A549 (cell line): ENCODE data around the gene UNC93A. TPM values are rescaled to one million over a fixed set of nuclear protein-coding genes. Genes with fewer than 3 reads are reported as not detected.
"Not testable (repeated sequence)": the region's sequence is repeated elsewhere in the genome, so short reads cannot be mapped to it uniquely, and the experiment has no call there.

Experiments used
- ATAC-seq, 2 experiments: fragments of 200-7000 bp in 1 of 2; fragments of >200 bp in 1 of 2; cut with Nextera tagmentation in 1 of 2; cut with Tn5 transposase in 1 of 2; 3 replicates each; pipeline versions ENCODE4 v1.8.0 to v1.9.1; 2018 to 2020; ENCODE audit warnings: mild to moderate bottlenecking in 1 of 2, moderate library complexity in 1 of 2
- CTCF ChIA-PET: fragments of 300-600 bp; sonication (Branson Sonifier 250); formaldehyde crosslinking; extraction: SDS; loops from one replicate; lab custom pipeline; 2021; ENCODE audit warnings: antibody characterized with exemption, inconsistent platforms; lab: Yijun Ruan, JAX
- POLR2A ChIA-PET: fragments of 350-600 bp; formaldehyde crosslinking; extraction: SDS; loops from one replicate; lab custom pipeline; 2021; ENCODE audit warnings: antibody characterized with exemption, inconsistent platforms; lab: Yijun Ruan, JAX
- DNase-seq, 2 experiments: peaks; one replicate each; pipeline versions ENCODE4 v3.0.0 to v3.0.0-alpha.2; 2011 to 2016; ENCODE audit warnings: low read depth in 1 of 2, low spot score in 1 of 2
- FAIRE-seq: peaks from 2 replicates; lab custom pipeline; 2011; peaks lifted over from hg19 to GRCh38; lab: Jason Lieb, UNC
- H3K27ac ChIP-seq, 2 experiments: fragments of >200 bp; sonication (Bioruptor Twin); formaldehyde crosslinking; 3 replicates each; pipeline ENCODE4 v1.5.1; 2016 to 2017
- H3K4me1 ChIP-seq: fragments of >200 bp; sonication (Bioruptor Twin); formaldehyde crosslinking; 3 replicates; pipeline ENCODE4 v1.6.1; 2016
- H3K4me2 ChIP-seq: fragments of >200 bp; sonication (Bioruptor Twin); formaldehyde crosslinking; 3 replicates; pipeline ENCODE4 v1.6.1; 2016
- H3K4me3 ChIP-seq: fragments of >200 bp; sonication (Bioruptor Twin); formaldehyde crosslinking; 3 replicates; pipeline ENCODE4 v1.5.1; 2016
- H3K9me3 ChIP-seq: fragments of >200 bp; sonication (Bioruptor Twin); formaldehyde crosslinking; 3 replicates; pipeline ENCODE4 v1.6.1; 2016
- BCL3 ChIP-seq: fragments of >200 bp; sonication (Bioruptor Twin); formaldehyde crosslinking; IDR thresholded peaks from 3 replicates; pipeline ENCODE4 v1.6.1; 2016
- BHLHE40 ChIP-seq: IDR thresholded peaks from 2 replicates; pipeline ENCODE4 v1.6.1; 2012; ENCODE audit warnings: low read depth, low read length, inconsistent platforms
- HEYL ChIP-seq: fragments of 250-450 bp; sonication (Bioruptor Pico); IDR thresholded peaks from 2 replicates; pipeline ENCODE4 v1.8.0; 2021; ENCODE audit warnings: mild to moderate bottlenecking, moderate library complexity
- HOXB5 ChIP-seq: fragments of 250-450 bp; sonication (Bioruptor Pico); IDR thresholded peaks from 2 replicates; pipeline ENCODE4 v1.5.0; 2020; ENCODE audit warnings: mild to moderate bottlenecking, moderate library complexity
- JUN ChIP-seq, 2 experiments: fragments of >200 bp; sonication (Bioruptor Twin); formaldehyde crosslinking; IDR thresholded peaks; 2 replicates in 1 of 2; 3 replicates in 1 of 2; pipeline ENCODE4 v1.6.1; 2016 to 2017
- KDM1A ChIP-seq: fragments of 200-600 bp; sonication (generic); IDR thresholded peaks from 2 replicates; pipeline ENCODE4 v1.6.1; 2016; ENCODE audit warnings: low read depth, mild to moderate bottlenecking
- MAZ ChIP-seq: fragments of 150-350 bp; IDR thresholded peaks from 2 replicates; pipeline ENCODE4 v1.6.1; 2014; ENCODE audit warnings: antibody characterized with exemption, low read depth, low read length, borderline replicate concordance
- TP53 ChIP-seq: fragments of 250-450 bp; sonication (Bioruptor Pico); IDR thresholded peaks from 2 replicates; pipeline ENCODE4 v1.5.0; 2021; ENCODE audit warnings: mild to moderate bottlenecking, moderate library complexity
- ZC3H11A ChIP-seq: fragments of 450-650 bp; IDR thresholded peaks from 2 replicates; pipeline ENCODE4 v1.6.1; 2014; ENCODE audit warnings: antibody characterized with exemption, mild to moderate bottlenecking
- ZNF302 ChIP-seq: fragments of 250-450 bp; sonication (Bioruptor Pico); IDR thresholded peaks from 2 replicates; pipeline ENCODE4 v1.9.0; 2021; ENCODE audit warnings: inconsistent platforms, mild to moderate bottlenecking, moderate library complexity
- WGBS: methylation state at CpG from one replicate; pipeline ENCODE4 v1.1.6; 2017; ENCODE audit errors: missing lambda C conversion rate; 5-methylcytosine and 5-hydroxymethylcytosine counted together
- polyA minus RNA-seq: library from RNA; depleted of rRNA, polyadenylated mRNA; stranded (reverse); fragments of >200 nt; gene quantifications from 2 replicates; pipeline ENCODE4 v1.2.3, GENCODE V29; 2011; rRNA and poly(A)+ RNA removed
- polyA plus RNA-seq, 4 experiments: library from polyadenylated mRNA; depleted of rRNA in 3 of 4; stranded (reverse); fragments of >200 nt; fragmentation: RNase III in 1 of 4; extraction: RNeasy Plus Mini Kit Qiagen cat#74134 plus additional on column Dnase treatment in 1 of 4; gene quantifications; 2 replicates in 3 of 4; 3 replicates in 1 of 4; pipeline ENCODE4 v1.2.3, GENCODE V29; 2011 to 2017
- TF ChIP-seq, protein P1 (sequence below): fragments of >200 bp; sonication (Bioruptor Twin); formaldehyde crosslinking; IDR thresholded peaks from 3 replicates; pipeline ENCODE4 v1.5.1; 2016
- TF ChIP-seq, protein P2 (sequence below): IDR thresholded peaks from 2 replicates; pipeline ENCODE4 v1.6.1; 2012
- TF ChIP-seq, protein P3 (sequence below): IDR thresholded peaks from 2 replicates; pipeline ENCODE4 v1.6.1; 2012

Gene UNC93A
- polyA plus RNA-seq (2011; rRNA removed) (not detected in 2 replicates), polyA plus RNA-seq (2017; fragmentation: RNase III; extraction: RNeasy Plus Mini Kit Qiagen cat#74134 plus additional on column Dnase treatment) (not detected in 3 replicates), polyA minus RNA-seq (not detected in 2 replicates)
- polyA plus RNA-seq (2012; cell fraction: cytosol; rRNA removed): not detected in 2 replicates
- not detected in 2 replicates for polyA plus RNA-seq (2012; cell fraction: nucleus; rRNA removed)

- no peak within 1 kb of the TSS for H3K4me3 ChIP-seq
- WGBS: 34% methylated on average over 7 of the region's 7 CpGs
- no peak within 1 kb of the TSS for H3K4me2 ChIP-seq
- H3K4me1 ChIP-seq: no peaks in the 10 kb centered on the region
- TF ChIP-seq MAZ (no peak), ZC3H11A (no peak), BCL3 (no peak), KDM1A (no peak), HOXB5 (CRISPR knock-in tag) (no peak), HEYL (CRISPR knock-in tag) (no peak), ZNF302 (no peak), JUN (IDR thresholded peaks at IDR 0.05) (no peak), TP53 (CRISPR knock-in tag) (no peak), BHLHE40 (no peak)
- TF ChIP-seq, protein P1, sequence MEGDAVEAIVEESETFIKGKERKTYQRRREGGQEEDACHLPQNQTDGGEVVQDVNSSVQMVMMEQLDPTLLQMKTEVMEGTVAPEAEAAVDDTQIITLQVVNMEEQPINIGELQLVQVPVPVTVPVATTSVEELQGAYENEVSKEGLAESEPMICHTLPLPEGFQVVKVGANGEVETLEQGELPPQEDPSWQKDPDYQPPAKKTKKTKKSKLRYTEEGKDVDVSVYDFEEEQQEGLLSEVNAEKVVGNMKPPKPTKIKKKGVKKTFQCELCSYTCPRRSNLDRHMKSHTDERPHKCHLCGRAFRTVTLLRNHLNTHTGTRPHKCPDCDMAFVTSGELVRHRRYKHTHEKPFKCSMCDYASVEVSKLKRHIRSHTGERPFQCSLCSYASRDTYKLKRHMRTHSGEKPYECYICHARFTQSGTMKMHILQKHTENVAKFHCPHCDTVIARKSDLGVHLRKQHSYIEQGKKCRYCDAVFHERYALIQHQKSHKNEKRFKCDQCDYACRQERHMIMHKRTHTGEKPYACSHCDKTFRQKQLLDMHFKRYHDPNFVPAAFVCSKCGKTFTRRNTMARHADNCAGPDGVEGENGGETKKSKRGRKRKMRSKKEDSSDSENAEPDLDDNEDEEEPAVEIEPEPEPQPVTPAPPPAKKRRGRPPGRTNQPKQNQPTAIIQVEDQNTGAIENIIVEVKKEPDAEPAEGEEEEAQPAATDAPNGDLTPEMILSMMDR: no peak
- TF ChIP-seq, protein P2, sequence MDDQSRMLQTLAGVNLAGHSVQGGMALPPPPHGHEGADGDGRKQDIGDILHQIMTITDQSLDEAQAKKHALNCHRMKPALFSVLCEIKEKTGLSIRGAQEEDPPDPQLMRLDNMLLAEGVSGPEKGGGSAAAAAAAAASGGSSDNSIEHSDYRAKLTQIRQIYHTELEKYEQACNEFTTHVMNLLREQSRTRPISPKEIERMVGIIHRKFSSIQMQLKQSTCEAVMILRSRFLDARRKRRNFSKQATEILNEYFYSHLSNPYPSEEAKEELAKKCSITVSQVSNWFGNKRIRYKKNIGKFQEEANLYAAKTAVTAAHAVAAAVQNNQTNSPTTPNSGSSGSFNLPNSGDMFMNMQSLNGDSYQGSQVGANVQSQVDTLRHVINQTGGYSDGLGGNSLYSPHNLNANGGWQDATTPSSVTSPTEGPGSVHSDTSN: no peak
- TF ChIP-seq, protein P3, sequence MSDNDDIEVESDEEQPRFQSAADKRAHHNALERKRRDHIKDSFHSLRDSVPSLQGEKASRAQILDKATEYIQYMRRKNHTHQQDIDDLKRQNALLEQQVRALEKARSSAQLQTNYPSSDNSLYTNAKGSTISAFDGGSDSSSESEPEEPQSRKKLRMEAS: no peak
- no peaks in the 10 kb centered on the region for H3K9me3 ChIP-seq
- POLR2A ChIA-PET: no interaction called here
- FAIRE-seq (no peak), DNase-seq (no peak), ATAC-seq (no peak)
- H3K27ac ChIP-seq: no peak within 1 kb of the TSS
- CTCF ChIA-PET: interaction anchor here (0.7 to 3.8 kb wide), 7 partner anchors 8 to 173 kb away, joined by 3 to 16 read pairs (median 3); no protein-coding TSS in a partner anchor
These were observed at the start of gene UNC93A for GRCh38 chr6:167290786-167291622. Gene UNC93A, plus strand, starts transcription at chr6:167291315. Its CDS starts 175 bp downstream, at chr6:167291490.

DNA sequence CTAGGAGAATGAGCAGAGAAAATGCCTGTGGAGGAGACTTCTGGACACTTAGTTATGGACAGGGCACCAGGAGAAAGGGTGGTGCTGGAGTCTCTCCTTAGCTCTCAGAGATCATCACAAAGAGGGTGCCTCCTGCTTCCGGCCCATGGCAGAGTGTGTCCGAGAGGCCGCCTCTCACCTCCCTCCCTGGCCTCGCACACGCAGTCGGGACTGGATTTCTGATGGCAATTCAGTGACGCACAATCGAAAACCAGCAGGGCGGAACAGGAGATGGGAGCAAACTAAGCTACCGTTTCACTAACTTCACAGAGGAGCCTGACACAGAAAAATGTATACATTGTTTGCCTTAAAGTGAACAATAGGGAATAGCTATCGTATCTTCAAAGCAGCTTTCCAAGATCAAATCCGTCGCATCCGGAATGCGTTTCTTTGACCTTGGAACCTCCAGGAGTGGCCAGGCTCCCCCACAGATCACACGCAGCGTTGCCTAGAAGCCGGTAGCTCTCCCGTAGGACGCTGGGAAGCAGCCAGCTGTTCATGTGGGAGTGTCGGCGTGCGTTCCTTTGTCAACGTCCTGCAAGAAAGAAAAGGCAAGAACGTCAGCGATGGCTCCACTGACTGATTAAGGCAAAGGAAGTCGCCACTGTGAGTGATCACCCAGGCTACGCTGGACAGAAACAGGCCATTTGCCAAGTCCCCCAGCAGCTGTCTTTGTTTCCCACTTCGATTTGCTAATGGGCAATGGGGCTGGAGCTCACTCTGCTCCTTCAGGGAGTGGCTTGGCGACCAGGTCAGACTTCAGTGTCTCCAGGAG is 49.6 kb upstream of the UNC93A start:
- DNase-seq, H3K4me3 ChIP-seq, H3K4me1 ChIP-seq, FAIRE-seq, H3K4me2 ChIP-seq, H3K9me3 ChIP-seq, ATAC-seq, POLR2A ChIA-PET, H3K27ac ChIP-seq, CTCF ChIA-PET: not testable (repeated sequence)
- WGBS: 55% methylated on average over 19 of the region's 30 CpGs

DNA sequence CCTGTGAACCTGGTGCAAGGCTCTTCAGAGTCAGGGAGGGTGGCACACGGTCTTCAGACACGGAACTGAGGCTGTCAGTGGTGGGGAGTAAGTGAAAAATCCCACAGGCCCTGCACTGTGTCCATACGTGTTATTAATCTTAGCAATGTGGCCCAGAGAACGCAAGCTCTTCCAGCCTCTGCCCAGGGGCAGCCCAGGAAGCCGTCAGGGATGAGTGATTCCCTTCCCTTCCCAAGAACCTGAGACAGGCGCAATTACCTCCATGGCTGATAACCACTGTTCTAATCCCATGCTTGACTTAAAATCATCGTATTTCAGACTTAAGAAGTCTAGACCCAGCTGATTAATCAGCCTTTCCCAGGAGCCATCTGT is 49.0 kb upstream of the UNC93A start:
- WGBS: 50% methylated on average over 2 of the region's 7 CpGs
- H3K4me1 ChIP-seq, POLR2A ChIA-PET, H3K4me3 ChIP-seq, H3K4me2 ChIP-seq, ATAC-seq, CTCF ChIA-PET, H3K9me3 ChIP-seq, H3K27ac ChIP-seq, DNase-seq, FAIRE-seq: not testable (repeated sequence)

DNA sequence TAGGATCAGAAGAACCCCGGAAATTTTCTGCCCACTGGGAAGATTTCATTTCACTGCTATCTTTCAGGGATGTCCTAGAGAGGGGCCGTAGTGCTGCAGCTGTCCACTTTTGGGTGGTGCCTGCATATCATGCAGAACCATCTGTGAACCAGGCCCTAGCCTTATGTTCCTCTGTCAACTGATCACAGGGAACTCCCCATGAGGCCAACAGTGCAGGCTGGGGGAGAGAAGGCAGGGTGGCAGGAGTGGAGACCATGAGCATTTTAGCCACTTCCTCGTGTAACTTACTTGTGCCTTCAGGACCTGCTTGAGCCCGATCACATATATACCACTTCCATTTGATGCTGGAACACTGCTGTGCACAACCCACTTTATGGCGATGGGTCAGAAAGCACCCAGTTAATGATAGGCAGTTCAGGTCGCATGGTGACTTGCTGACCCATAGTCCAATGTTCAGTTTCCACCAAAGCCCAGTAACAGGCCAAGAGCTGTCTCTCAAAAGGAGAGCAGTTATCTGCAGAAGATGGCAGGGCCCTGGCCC is 48.5 kb upstream of the UNC93A start:
- H3K4me2 ChIP-seq, H3K27ac ChIP-seq, H3K4me3 ChIP-seq, H3K4me1 ChIP-seq, H3K9me3 ChIP-seq, FAIRE-seq, POLR2A ChIA-PET, DNase-seq, CTCF ChIA-PET, ATAC-seq: not testable (repeated sequence)
- WGBS: 60% methylated on average over 6 of the region's 6 CpGs
